HG02938 (cell line): Measurements from ENCODE around the gene FAXDC2.
"Not testable (repeated sequence)": the region's sequence is repeated elsewhere in the genome, so short reads cannot be mapped to it uniquely, and the experiment has no call there.

ENCODE experiments used
- ATAC-seq: cut with Tn5 transposase; IDR thresholded peaks from one replicate; pipeline ENCODE4 v1.9.1; 2021; ENCODE audit warnings: mild to moderate bottlenecking, moderate library complexity; ENCODE audit not compliant: unreplicated experiment

FAXDC2 gene

GRCh38 chr5:154832804-154833203 is 17.6 kb downstream of the FAXDC2 start:
- not testable (repeated sequence) for ATAC-seq

GRCh38 chr5:154831451-154831850 is 19.0 kb downstream of the FAXDC2 start:
- no peak for ATAC-seq

- ATAC-seq, result no peak
Observed at GRCh38 chr5:154830596-154830995, 19.8 kb downstream of the FAXDC2 start.

GRCh38 chr5:154830219-154830595 is 20.2 kb downstream of the FAXDC2 start:
- ATAC-seq, result no peak

- ATAC-seq, result no peak
Observed at GRCh38 chr5:154829589-154830218, 20.7 kb downstream of the FAXDC2 start.

DNA sequence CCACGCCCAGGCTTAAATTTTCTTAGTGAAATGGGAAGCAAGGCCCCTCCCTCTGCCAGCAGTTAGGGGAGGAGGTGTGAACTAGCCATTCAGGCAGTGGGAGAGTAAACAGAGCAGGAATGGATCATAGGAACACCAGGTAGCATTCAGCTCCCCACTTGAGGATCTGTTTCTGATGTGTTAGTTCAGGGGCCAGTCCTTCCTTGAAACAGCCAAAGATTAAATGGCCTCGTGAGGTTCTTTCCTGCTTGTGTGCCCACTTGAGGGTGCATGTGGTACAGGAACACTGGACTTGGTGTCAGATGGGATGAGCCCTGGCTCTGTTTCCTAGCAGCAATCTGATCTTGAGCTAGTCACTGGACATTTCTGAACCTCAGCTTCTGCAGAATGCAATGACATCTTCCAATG is 21.2 kb downstream of the FAXDC2 start:
- ATAC-seq, result no peak

DNA sequence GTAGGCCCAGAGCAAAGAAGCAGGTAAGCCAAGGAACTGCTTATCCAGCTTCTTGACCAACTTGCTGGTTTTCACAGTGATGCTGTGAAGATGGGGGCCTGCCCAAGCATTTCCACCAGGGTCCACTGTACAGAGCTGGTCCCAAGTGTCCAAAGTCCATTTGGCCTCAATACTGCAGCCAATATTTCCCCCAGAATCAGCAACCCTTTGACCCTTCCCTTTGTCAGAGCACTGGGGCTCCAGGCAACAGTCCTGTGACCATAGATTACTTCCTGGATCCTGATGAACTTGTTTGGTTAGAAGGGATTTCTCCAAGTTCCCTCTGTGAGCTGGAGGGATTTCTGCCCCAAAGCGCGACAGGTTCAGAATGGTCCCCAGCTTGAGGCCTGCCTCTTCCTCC is 26.3 kb downstream of the FAXDC2 start:
- no peak for ATAC-seq

DNA sequence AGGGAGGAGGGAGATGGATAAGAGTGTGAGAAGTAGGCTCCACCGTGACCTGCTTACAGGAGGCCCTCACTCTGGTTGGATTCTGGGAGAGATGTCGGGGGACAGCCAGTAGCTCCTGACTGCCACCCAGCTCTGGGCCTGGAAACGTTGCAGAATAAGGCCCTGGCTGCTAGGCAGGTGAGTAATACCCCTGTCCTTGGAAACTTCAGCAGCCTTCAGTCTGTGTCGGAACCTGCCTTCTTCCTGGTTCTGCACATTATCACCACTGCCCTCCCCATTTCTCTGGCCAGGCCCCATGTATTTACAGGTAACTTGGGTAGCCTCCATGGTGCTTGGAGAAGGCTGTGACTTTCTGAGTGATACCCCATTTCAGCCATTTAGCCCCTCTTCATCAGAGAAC is 26.8 kb downstream of the FAXDC2 start:
- no peak for ATAC-seq

DNA sequence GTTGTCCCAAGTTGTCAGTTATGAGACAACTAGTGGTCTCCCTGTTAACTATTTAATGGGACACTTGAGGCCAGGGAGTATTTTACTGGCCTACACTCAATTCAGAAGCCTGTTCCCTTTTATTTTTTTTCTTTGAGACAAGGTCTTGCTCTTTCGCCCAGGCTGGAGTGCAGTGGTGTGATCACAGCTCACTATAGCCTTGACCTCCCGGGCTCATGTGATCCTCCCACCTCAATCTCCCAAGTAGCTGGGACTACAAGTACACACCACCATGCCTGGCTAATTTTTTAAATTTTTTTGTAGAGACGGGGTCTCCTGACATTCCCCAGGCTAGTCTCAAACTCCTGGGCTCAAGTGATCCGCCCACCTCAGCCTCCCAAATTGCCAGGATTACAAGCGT is 27.5 kb downstream of the FAXDC2 start:
- ATAC-seq, result not testable (repeated sequence)

GRCh38 chr5:154820383-154820782 is 30.0 kb downstream of the FAXDC2 start:
- ATAC-seq, result no peak

- ATAC-seq, result no peak
Observed at GRCh38 chr5:154819546-154819945, 30.9 kb downstream of the FAXDC2 start.

GRCh38 chr5:154818471-154819116 is 31.8 kb downstream of the FAXDC2 start:
- no peak for ATAC-seq

DNA sequence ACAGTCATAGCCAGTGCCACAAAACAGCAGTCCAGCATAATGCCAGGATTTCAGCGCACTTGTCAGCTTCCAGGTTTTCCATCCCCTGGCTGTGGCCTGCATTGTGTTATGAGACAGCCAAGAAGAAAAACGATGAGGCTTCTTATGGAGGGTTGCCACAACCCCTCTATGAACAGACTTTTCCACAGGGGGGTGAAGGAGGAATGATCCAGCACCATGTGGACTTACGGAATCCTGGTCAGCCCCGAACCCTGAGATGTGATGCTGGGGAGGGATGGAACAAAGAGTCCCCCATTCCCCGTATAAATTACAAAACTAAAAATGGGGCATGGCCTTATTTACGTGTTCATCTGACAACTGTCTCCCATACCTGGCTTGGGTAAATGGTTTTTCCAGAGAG is 32.6 kb downstream of the FAXDC2 start:
- ATAC-seq, result no peak

GRCh38 chr5:154816891-154817492 is 33.4 kb downstream of the FAXDC2 start:
- no peak for ATAC-seq

DNA sequence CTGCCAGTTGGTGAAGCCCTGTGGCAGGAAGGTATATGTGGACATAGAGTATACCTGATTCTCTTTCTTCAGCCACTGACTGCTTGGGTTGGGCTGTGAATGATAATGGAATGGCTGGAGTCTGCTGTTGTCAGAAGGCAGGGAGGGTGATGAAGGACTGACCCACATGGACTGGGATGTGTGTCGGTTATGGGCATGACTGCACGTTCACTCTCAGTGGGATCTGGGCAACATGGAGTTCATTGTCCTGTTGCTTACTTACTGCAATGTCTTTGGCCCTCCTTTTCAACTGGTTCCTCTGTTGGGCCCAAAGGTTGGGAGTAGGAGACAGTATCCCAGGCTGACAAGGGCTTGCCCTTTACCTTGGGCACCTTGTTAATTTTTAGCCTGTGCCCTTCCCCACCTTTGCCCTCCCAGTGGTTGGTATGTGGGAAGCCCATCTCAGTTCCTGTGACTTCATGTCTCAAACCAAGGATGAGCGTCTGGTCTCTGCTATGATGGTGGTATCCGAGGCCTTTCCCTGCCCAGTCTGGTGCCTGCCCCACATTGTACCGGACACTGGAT is 34.6 kb downstream of the FAXDC2 start:
- ATAC-seq, result no peak

DNA sequence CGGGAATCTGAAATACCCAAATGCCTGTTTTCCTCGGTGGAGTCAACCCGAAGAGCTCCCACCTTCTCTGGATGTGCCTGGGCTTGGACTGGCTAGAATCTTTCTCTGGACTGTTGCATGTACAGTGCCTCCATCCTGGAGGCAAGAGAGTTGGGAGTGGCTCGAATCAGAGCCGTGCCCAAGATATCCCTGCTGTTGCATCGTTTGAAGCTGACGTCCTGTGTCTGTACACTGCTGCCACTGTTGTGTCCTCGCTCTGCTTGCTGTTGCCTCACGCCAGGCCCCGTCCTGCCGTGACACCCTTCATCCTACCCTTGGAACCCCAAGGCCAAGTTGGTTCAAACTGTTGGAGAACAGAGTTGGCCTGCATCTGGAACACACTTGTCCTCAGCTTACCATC is 35.4 kb downstream of the FAXDC2 start:
- ATAC-seq, result no peak

DNA sequence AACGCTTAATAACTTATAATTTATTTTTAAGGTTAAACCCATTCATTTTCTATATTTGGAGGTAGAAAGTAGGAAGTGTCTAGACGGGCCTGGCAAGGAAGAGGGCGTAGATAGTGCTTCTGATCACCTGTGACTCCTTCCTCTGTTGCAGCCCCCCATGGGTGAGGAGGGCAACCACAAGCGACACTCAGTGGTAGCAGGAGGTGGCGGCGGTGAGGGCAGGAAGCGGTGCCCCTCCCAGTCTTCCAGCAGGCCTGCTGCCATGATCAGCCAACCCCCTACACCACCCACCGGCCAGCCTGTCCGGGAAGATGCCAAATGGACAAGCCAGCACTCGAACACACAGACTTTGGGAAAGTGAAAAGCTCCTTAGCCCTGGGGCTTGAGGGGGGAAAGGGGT is 36.7 kb downstream of the FAXDC2 start:
- ATAC-seq, result no peak

DNA sequence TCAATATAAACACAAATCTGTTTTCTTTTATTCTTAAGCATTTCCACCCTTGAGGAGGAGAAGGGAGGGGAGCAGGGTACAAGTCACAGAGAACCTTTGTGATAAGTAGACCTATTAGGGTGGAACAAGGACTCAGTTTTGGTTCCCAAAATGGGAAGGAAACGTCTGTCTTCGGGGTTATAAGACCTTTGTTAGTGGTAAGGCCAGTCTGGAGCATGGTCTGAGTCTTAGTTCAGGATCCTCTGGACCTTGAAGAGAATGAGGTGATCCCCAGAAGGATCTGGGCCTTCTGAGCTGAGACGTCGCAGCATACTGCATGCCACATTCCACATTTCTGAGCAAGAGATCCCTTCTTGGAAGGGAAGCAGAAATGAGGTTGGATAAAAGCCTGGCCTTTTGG is 37.2 kb downstream of the FAXDC2 start:
- ATAC-seq, result no peak

GRCh38 chr5:154811653-154812465 is 38.5 kb downstream of the FAXDC2 start:
- no peak for ATAC-seq

DNA sequence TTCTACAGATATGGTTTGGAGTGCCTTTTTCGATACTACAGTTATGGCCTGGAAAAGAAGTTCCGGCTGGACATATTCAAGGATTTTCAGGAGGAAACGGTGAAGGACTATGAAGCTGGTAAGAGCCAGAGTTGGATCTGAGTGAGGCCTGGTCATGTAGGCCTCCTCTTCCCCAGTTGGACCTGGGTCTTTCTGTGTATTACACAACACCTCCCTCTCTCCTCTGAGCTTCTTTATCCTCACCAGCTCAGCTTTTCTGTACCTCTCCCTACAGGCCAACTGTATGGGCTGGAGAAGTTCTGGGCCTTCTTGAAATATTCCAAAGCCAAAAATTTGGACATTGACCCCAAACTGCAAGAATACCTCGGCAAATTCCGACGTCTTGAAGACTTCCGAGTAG is 39.2 kb downstream of the FAXDC2 start:
- no peak for ATAC-seq

GRCh38 chr5:154806176-154806575 is 44.2 kb downstream of the FAXDC2 start:
- no peak for ATAC-seq
